Measurements from ENCODE around the gene NFATC2.

GRCh38 chr20:51346686-51347485 lies 195.6 kb downstream of the NFATC2 start:
- TF ChIP-seq, protein P1, sequence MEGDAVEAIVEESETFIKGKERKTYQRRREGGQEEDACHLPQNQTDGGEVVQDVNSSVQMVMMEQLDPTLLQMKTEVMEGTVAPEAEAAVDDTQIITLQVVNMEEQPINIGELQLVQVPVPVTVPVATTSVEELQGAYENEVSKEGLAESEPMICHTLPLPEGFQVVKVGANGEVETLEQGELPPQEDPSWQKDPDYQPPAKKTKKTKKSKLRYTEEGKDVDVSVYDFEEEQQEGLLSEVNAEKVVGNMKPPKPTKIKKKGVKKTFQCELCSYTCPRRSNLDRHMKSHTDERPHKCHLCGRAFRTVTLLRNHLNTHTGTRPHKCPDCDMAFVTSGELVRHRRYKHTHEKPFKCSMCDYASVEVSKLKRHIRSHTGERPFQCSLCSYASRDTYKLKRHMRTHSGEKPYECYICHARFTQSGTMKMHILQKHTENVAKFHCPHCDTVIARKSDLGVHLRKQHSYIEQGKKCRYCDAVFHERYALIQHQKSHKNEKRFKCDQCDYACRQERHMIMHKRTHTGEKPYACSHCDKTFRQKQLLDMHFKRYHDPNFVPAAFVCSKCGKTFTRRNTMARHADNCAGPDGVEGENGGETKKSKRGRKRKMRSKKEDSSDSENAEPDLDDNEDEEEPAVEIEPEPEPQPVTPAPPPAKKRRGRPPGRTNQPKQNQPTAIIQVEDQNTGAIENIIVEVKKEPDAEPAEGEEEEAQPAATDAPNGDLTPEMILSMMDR (IDR thresholded peaks at IDR 0.05; ENCODE audit: insufficient read depth, low read length), result no peak
- no peak for TF ChIP-seq POLR2AphosphoS5 (IDR thresholded peaks at IDR 0.05; ENCODE audit: low read depth)
- TF ChIP-seq, protein P2, sequence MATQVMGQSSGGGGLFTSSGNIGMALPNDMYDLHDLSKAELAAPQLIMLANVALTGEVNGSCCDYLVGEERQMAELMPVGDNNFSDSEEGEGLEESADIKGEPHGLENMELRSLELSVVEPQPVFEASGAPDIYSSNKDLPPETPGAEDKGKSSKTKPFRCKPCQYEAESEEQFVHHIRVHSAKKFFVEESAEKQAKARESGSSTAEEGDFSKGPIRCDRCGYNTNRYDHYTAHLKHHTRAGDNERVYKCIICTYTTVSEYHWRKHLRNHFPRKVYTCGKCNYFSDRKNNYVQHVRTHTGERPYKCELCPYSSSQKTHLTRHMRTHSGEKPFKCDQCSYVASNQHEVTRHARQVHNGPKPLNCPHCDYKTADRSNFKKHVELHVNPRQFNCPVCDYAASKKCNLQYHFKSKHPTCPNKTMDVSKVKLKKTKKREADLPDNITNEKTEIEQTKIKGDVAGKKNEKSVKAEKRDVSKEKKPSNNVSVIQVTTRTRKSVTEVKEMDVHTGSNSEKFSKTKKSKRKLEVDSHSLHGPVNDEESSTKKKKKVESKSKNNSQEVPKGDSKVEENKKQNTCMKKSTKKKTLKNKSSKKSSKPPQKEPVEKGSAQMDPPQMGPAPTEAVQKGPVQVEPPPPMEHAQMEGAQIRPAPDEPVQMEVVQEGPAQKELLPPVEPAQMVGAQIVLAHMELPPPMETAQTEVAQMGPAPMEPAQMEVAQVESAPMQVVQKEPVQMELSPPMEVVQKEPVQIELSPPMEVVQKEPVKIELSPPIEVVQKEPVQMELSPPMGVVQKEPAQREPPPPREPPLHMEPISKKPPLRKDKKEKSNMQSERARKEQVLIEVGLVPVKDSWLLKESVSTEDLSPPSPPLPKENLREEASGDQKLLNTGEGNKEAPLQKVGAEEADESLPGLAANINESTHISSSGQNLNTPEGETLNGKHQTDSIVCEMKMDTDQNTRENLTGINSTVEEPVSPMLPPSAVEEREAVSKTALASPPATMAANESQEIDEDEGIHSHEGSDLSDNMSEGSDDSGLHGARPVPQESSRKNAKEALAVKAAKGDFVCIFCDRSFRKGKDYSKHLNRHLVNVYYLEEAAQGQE (IDR thresholded peaks at IDR 0.05; ENCODE audit: insufficient replicate concordance, low read depth), result no peak
- TF ChIP-seq SPI1 (IDR thresholded peaks at IDR 0.05; ENCODE audit: borderline replicate concordance, low read depth), result no peak
- TF ChIP-seq GABPA (IDR thresholded peaks at IDR 0.05; ENCODE audit: low read depth), result no peak

Measured in HL-60 (cell line).